Measurements from ENCODE around the gene MSI2.

The MSI2 gene

DNA sequence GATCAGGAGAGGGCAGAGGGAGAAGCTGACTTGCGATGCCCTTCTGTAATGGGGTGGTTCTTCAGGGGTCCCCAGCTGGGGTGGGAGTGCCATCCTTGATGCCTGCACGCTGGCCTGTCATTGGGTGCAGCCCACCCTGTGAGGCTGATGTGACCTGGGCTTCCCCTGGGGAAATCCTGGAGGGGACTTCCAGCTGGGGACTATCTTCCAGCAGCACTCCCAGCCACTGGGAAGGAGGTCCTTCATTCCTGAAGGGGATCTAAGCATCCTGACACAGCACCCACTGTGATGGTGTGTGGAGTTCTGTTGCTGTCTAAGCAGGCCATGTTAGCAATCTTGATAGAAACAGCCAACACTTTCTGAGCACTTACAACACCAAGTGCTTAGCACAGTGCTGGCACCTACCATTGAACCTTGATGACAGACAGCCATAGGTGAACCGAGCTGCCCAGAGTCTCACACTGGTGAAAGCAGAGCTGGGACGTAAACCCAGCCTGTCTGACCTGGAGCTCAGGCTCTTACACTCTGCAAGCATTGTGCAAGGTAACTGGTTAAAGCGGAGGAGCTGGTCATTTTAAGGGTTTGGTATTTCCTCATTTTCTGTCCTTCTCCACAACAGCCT, 277.5 kb downstream of the MSI2 start:
- DNase-seq = no peak

GRCh38 chr17:57534863-57535248, 278.5 kb downstream of the MSI2 start:
- no peak for DNase-seq

GRCh38 chr17:57535249-57535966, 279.1 kb downstream of the MSI2 start:
- peak; percentile 40 for DNase-seq

GRCh38 chr17:57536289-57536688, 280.0 kb downstream of the MSI2 start:
- DNase-seq = no peak

DNA sequence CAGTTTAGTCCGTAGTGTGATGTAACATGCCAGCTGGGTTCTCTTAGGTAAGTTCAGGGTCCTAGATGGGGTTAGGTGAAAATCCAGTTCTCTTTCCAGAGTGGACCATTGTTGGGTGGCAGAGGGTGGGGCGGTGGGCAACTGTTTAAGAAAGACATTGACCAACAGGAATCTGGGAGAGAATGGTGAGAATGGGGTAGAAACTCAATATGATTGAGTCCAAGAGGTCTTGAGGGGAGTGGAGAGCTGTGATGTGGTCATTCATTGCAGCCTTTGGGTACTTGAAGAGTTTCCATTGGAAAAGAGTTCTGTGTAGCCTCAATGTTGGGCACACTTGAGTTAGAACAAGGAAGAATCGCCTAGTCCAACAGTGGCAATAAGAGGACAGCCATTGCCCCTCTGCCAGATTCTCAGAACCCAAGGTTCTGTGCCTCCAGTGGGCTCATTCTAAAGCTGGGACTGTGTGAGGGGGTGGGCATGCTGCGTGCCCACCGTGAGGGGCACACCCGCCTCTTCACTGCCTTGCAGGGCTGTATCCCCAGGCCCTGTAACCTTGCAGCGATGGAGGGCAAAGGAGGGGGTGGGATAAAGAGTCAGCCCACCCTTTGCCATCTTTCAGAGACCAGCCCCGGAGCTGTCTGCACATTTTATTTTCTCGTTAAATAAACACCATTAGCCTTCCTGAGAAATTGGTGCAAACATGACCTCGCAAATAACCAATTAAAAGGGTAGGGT, 280.6 kb downstream of the MSI2 start:
- DNase-seq = no peak

GRCh38 chr17:57537524-57538410, 281.4 kb downstream of the MSI2 start:
- DNase-seq = no peak

- no peak for DNase-seq
Observed at GRCh38 chr17:57538736-57539456, 282.6 kb downstream of the MSI2 start.

DNA sequence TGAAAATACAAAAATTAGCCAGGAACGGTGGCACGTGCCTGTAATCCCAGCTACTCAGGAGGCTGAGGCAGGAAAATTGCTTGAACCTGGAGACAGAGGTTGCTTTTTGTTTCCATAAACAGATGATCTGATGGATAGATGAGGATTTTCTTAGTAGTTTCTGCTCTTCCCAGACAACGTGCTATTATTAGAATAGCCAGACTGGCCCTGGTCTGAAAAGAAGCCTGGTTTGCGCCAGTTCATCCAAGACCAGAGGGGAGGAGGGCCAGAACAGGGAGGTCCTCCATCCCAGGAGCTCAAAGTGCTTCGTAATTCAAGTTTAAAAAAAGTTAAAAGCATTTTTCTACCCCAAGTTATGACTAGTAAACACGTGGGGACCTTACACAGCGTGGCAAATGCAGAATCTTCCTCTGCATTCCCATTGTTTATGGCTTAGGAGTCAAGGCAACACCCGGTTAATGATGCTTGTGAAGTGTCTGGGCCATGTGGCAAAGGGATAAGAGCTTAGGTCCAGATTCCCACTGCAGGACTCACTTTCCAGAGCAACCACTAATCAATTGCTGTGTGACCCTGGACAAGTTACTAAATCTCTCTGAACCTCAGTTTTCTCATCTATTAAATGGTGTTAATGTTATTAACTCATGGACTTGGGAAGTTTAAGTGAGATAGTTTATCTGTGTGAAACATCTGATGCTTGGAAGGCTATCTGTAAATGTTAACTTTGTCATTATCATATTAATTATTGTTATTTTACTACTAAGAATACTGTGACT, 283.4 kb downstream of the MSI2 start:
- no peak for DNase-seq

DNA sequence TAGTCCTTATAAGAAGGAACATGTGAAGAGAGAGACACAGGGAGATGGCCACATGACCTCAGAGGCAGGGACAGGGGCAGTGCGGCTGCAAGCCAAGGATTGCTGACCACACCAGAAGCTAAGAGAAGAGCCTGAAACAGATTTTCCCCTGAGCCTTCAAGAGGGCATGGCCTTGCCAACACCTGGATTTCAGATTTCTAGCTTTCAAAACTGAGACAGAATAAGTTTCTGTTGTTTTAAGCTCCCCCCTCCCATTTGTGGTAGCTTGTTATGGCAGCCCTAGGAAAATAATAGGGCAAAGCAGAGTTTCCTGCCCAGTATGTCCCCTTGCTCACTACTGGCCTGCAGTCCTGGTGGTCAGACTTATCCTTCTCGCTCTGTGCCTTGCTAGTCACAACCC, 284.3 kb downstream of the MSI2 start:
- DNase-seq = no peak

- DNase-seq = no peak
Observed at GRCh38 chr17:57541049-57541448, 284.7 kb downstream of the MSI2 start.

GRCh38 chr17:57541472-57542394, 285.4 kb downstream of the MSI2 start:
- no peak for DNase-seq

DNA sequence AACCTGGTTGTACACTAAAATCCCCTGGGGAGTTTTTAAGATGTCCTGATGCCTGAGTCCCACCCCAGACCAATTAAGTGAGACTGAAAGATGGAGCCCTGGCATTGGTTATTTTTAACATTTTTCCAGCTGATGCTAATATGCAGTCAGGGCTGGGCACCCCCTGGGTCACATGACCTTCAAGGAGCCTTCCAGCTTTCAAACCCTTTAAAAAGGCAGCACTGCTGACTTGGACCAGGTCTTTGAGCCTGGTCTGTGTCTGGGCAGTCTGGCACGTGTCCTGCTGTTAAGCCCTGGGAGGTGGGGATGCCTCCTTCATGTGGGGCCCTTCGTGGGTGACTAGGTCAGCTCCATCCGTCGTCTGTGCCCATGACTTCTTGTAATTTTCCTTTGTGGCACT, 286.2 kb downstream of the MSI2 start:
- no peak for DNase-seq

- DNase-seq = no peak
Observed at GRCh38 chr17:57543230-57543629, 286.9 kb downstream of the MSI2 start.

- no peak for DNase-seq
Observed at GRCh38 chr17:57544401-57544800, 288.1 kb downstream of the MSI2 start.

- no peak for DNase-seq
Observed at GRCh38 chr17:57544834-57545463, 288.6 kb downstream of the MSI2 start.

GRCh38 chr17:57545731-57546342, 289.5 kb downstream of the MSI2 start:
- DNase-seq = no peak

DNA sequence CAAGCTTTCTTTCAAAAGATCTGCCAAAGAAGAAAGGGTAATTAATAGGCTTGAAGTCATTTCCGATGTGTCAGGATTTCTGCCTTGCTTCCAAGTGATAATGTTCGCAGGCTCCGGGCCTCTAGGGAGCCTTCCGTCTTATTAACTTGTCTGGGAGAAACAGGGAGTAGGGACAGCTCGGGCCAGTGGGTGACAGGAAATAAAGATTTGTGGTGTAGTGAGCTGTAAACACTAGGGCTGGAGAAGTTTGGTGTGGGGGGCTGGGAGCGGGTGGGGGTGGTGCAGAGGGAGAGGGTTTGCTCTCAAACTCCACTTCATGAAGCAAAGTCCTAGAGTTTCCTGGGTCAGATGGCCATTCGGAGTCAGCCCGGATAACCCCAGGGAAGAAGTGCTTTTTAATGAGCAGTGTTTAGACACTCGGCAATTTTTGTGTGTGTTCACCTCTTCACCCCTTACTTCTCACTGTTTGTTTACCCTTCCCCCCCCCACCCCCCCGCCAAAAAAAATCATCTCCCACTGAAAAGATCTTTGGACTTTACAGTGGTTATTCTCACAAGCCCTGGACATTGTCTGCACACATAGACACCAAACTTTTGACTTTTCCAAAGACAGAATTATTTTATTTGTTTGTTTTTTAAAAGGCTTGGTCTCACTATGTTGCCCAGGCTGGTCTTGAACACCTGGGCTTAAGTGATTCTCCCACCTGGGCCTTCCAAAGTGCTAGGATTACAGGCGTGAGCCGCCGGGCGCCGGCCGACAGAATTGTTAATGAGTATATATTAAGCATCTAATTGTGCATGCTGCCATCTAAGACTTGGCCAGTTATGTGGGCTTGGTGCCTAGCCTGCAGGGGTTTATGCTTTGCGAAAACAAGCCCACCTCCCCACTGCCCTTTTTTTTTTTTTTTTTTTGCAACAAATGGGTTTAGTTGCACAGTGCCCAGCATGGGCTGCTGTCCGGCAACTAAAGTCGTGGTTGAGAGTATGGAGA, 292.4 kb downstream of the MSI2 start:
- DNase-seq = no peak

DNA sequence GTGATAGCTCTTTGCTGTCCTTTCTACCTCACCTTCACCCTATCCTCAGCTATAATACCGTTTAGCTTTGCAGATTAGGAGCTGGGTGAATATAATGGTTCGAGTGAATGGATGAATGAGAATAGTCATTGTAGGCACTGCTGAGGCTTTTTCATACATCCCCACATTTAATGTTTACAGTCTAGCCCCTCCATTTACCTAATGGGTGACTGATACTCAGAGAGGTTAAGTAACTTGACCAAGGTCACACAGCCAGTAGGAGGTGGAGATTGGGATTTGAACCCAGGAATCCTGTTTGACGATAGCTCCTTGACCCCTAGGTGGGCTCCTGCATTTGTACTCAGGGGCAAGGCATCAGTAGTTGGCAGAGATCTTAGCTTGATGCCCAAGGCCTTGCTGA, 293.1 kb downstream of the MSI2 start:
- no peak for DNase-seq

Data from DMS153 (cell line).